Measurements from ENCODE around the gene GMPPA.

GMPPA gene

GRCh38 chr2:219537657-219538488 lies 39.2 kb downstream of the GMPPA start:
- Histone ChIP-seq H4K20me1 (peaks cover 0 to 57% (median 23%) of the 10 kb centered on the region in 11 experiments; a peak in 18 of 22 replicates), H3K27ac (no peak overlapping the region), H3K27me3 (peaks cover 10 to 13% (median 11%) of the 10 kb centered on the region in 11 experiments; a peak in 17 of 22 replicates), H3K4me1 (peaks cover 19 to 58% (median 42%) of the 10 kb centered on the region in 10 experiments), H3K9ac (peak overlapping the region in 3 of 11 experiments; percentile 17 to 57 (median 46); a peak in 3 of 22 replicates), H3K9me3 (replicated peaks in 1 of 11) (no peaks in the 10 kb centered on the region), H3K4me3 (no peak overlapping the region), H3K4me2 (peak overlapping the region; percentile 2 to 40 (median 23); a peak in 14 of 22 replicates), H3K36me3 (peaks cover 0 to 19% (median 10%) of the 10 kb centered on the region in 11 experiments; a peak in 7 of 22 replicates)
- no peak for TF ChIP-seq Cebpa-rat (IDR thresholded peaks at IDR 0.05)

GRCh38 chr2:219538504-219538951 lies 39.8 kb downstream of the GMPPA start:
- H3K27ac ChIP-seq = no peak overlapping the region; a peak in 1 of 22 replicates
- H3K4me3 ChIP-seq = no peak overlapping the region
- no peak for TF ChIP-seq Cebpa-rat (IDR thresholded peaks at IDR 0.05)
- peaks cover 11 to 18% (median 15%) of the 10 kb centered on the region in 11 experiments; a peak in 17 of 22 replicates for H3K27me3 ChIP-seq
- H4K20me1 ChIP-seq = peaks cover 0 to 61% (median 23%) of the 10 kb centered on the region in 11 experiments; a peak in 18 of 22 replicates
- H3K36me3 ChIP-seq = peaks cover 0 to 19% (median 10%) of the 10 kb centered on the region in 11 experiments; a peak in 7 of 22 replicates
- peak overlapping the region in 9 of 11 experiments; percentile 2 to 36 (median 23); a peak in 11 of 22 replicates for H3K4me2 ChIP-seq
- no peaks in the 10 kb centered on the region for H3K9me3 ChIP-seq (replicated peaks in 1 of 11)
- H3K4me1 ChIP-seq = peaks cover 19 to 60% (median 44%) of the 10 kb centered on the region in 10 experiments
- peak overlapping the region in 2 of 11 experiments; percentile 10 to 57; a peak in 3 of 22 replicates for H3K9ac ChIP-seq

- Histone ChIP-seq H3K36me3 (peaks cover 0 to 19% (median 10%) of the 10 kb centered on the region in 11 experiments; a peak in 7 of 22 replicates), H3K4me3 (no peak overlapping the region), H3K4me2 (peak overlapping the region in 5 of 11 experiments; percentile 2 to 36 (median 23); a peak in 7 of 22 replicates), H3K27ac (no peak overlapping the region), H3K9ac (peak overlapping the region in 2 of 11 experiments; percentile 10 to 57; a peak in 1 of 22 replicates), H3K9me3 (replicated peaks in 1 of 11) (no peaks in the 10 kb centered on the region), H3K27me3 (peaks cover 11 to 20% (median 17%) of the 10 kb centered on the region in 11 experiments; a peak in 17 of 22 replicates), H4K20me1 (peaks cover 0 to 64% (median 23%) of the 10 kb centered on the region in 11 experiments; a peak in 18 of 22 replicates), H3K4me1 (peaks cover 21 to 63% (median 48%) of the 10 kb centered on the region in 10 experiments)
- no peak for TF ChIP-seq Cebpa-rat (IDR thresholded peaks at IDR 0.05)
Observed at GRCh38 chr2:219538956-219539788, 40.5 kb downstream of the GMPPA start.

- H3K27me3 ChIP-seq = peaks cover 12 to 29% (median 26%) of the 10 kb centered on the region in 11 experiments; a peak in 17 of 22 replicates
- peaks cover 0 to 19% (median 10%) of the 10 kb centered on the region in 11 experiments; a peak in 7 of 22 replicates for H3K36me3 ChIP-seq
- TF ChIP-seq Cebpa-rat (IDR thresholded peaks at IDR 0.05) = no peak
- no peaks in the 10 kb centered on the region for H3K9me3 ChIP-seq (replicated peaks in 1 of 11)
- no peak overlapping the region for H3K9ac ChIP-seq
- H3K4me2 ChIP-seq = no peak overlapping the region; a peak in 1 of 22 replicates
- H3K27ac ChIP-seq = no peak overlapping the region
- H4K20me1 ChIP-seq = peaks cover 0 to 70% (median 29%) of the 10 kb centered on the region in 11 experiments; a peak in 19 of 22 replicates
- H3K4me3 ChIP-seq = no peak overlapping the region
- H3K4me1 ChIP-seq = peaks cover 27 to 68% (median 53%) of the 10 kb centered on the region in 10 experiments
Observed at GRCh38 chr2:219539926-219540678, 41.4 kb downstream of the GMPPA start.

- Histone ChIP-seq H3K4me1 (peaks cover 27 to 68% (median 53%) of the 10 kb centered on the region in 10 experiments), H3K9me3 (replicated peaks in 1 of 11) (no peaks in the 10 kb centered on the region), H3K27me3 (peaks cover 20 to 37% (median 33%) of the 10 kb centered on the region in 11 experiments; a peak in 18 of 22 replicates), H3K4me3 (no peak overlapping the region), H4K20me1 (peaks cover 0 to 79% (median 29%) of the 10 kb centered on the region in 11 experiments; a peak in 19 of 22 replicates), H3K36me3 (peaks cover 0 to 19% (median 10%) of the 10 kb centered on the region in 11 experiments; a peak in 7 of 22 replicates), H3K27ac (no peak overlapping the region), H3K9ac (no peak overlapping the region), H3K4me2 (peak overlapping the region in 9 of 11 experiments; percentile 93 to 100 (median 98); a peak in 14 of 22 replicates)
- TF ChIP-seq Cebpa-rat (IDR thresholded peaks at IDR 0.05) = no peak
Observed at GRCh38 chr2:219540784-219541504, 42.3 kb downstream of the GMPPA start.

GRCh38 chr2:219541611-219542180 lies 43.0 kb downstream of the GMPPA start:
- H4K20me1 ChIP-seq = peaks cover 0 to 79% (median 29%) of the 10 kb centered on the region in 11 experiments; a peak in 19 of 22 replicates
- peak overlapping the region in 2 of 11 experiments; percentile 49 to 64; a peak in 3 of 22 replicates for H3K9ac ChIP-seq
- H3K9me3 ChIP-seq (replicated peaks in 1 of 11) = no peaks in the 10 kb centered on the region
- peaks cover 27 to 68% (median 52%) of the 10 kb centered on the region in 10 experiments for H3K4me1 ChIP-seq
- H3K27ac ChIP-seq = no peak overlapping the region
- H3K4me2 ChIP-seq = peak overlapping the region; percentile 87 to 100 (median 97)
- H3K4me3 ChIP-seq = peak overlapping the region; percentile 39 to 81 (median 64); a peak in 18 of 20 replicates
- peaks cover 0 to 19% (median 10%) of the 10 kb centered on the region in 11 experiments; a peak in 7 of 22 replicates for H3K36me3 ChIP-seq
- TF ChIP-seq Cebpa-rat (IDR thresholded peaks at IDR 0.05) = no peak
- peaks cover 22 to 40% (median 33%) of the 10 kb centered on the region in 11 experiments; a peak in 18 of 22 replicates for H3K27me3 ChIP-seq
